Uterus (tissue), 2 donors: ENCODE results near the gene FAM209B.

ENCODE experiments used
- CTCF ChIP-seq, 4 experiments: fragments of 200-600 bp in 2 of 4; fragments of 450-650 bp in 2 of 4; sonication (generic) in 2 of 4; IDR thresholded peaks; one replicate each; pipeline ENCODE4 v1.5.1; 2016 to 2019; ENCODE audit warnings: antibody characterized with exemption in 4 of 4, mild to moderate bottlenecking in 2 of 4, moderate library complexity in 1 of 4
- POLR2A ChIP-seq, 2 donors: fragments of 450-650 bp; IDR thresholded peaks; one replicate each; pipeline ENCODE4 v1.6.1; 2016; ENCODE audit warnings: antibody characterized with exemption in 2 of 2, mild to moderate bottlenecking in 1 of 2, moderate library complexity in 1 of 2

DNA sequence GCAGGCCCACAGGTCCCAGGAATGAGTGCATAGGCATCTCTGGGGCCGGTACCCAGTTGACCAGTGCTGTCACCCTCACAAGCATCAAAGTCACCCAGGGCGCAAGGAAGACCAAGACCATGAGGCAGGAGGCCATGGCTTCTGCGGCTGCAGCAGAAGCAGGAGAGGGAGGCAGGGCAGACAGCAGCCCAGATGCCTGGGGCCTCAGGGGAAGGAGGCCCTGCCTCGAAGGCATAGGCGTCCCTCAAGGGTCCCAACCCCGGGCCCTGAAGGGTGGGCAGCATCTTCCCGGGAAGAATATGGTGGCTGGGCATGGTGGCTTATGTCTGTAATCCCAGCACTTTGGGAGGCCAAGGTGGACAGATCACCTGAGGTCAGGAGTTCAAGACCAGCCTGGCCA lies 5.5 kb upstream of the FAM209B start:
- TF ChIP-seq CTCF (IDR thresholded peaks at IDR 0.05) (no peak), POLR2A (IDR thresholded peaks at IDR 0.05) (no peak)
